HepG2 (cell line): Measurements from ENCODE around the gene SPOP. TPM values are rescaled to one million over a fixed set of nuclear protein-coding genes. Genes with fewer than 3 reads are reported as not detected.

ENCODE experiments used
- ATRX ChIP-seq: sonication (generic); formaldehyde crosslinking; IDR thresholded peaks from 2 replicates; pipeline ENCODE4 v1.4.0; 2020; ENCODE audit warnings: missing genetic modification reagents, borderline replicate concordance
- CC2D1A ChIP-seq: sonication (generic); formaldehyde crosslinking; IDR thresholded peaks from 2 replicates; pipeline ENCODE4 v1.8.1; 2023; ENCODE audit warnings: mild to moderate bottlenecking, missing genetic modification reagents
- DNMT3B ChIP-seq: conservative IDR thresholded peaks from 2 replicates; pipeline ENCODE4 v1.6.1; 2016; ENCODE audit warnings: missing biosample characterization, control low read depth
- EEA1 ChIP-seq: sonication (generic); formaldehyde crosslinking; IDR thresholded peaks from 2 replicates; pipeline ENCODE4 v1.5.1; 2020; ENCODE audit warnings: mild to moderate bottlenecking, missing genetic modification reagents, borderline replicate concordance
- HNF4A ChIP-seq: sonication (generic); formaldehyde crosslinking; IDR thresholded peaks from 2 replicates; pipeline ENCODE4 v1.4.0; 2020; ENCODE audit warnings: missing genetic modification reagents
- HNF4G ChIP-seq, 2 experiments: sonication (generic) in 1 of 2; formaldehyde crosslinking in 1 of 2; IDR thresholded peaks; 2 replicates each; pipeline versions ENCODE4 v1.4.0 to v1.6.1; 2011 to 2020; ENCODE audit warnings: borderline replicate concordance in 2 of 2, low read depth in 2 of 2, mild to moderate bottlenecking in 2 of 2, low read length in 1 of 2, missing genetic modification reagents in 1 of 2, moderate library complexity in 1 of 2
- KIAA2018 ChIP-seq: sonication (generic); formaldehyde crosslinking; IDR thresholded peaks from 2 replicates; pipeline ENCODE4 v1.5.0; 2020; ENCODE audit warnings: mild to moderate bottlenecking, missing genetic modification reagents, borderline replicate concordance
- PRDM10 ChIP-seq: sonication (generic); formaldehyde crosslinking; IDR thresholded peaks from 2 replicates; pipeline ENCODE4 v1.4.0; 2020; ENCODE audit warnings: low read depth, missing genetic modification reagents
- SPEN ChIP-seq: sonication (generic); formaldehyde crosslinking; IDR thresholded peaks from 2 replicates; pipeline ENCODE4 v1.5.1; 2020; ENCODE audit warnings: low read depth, mild to moderate bottlenecking, missing genetic modification reagents
- SYNCRIP ChIP-seq: fragments of 200-400 bp; formaldehyde crosslinking; IDR thresholded peaks from 2 replicates; pipeline ENCODE4 v1.6.1; 2018; ENCODE audit warnings: mild to moderate bottlenecking, low read depth, low read length; ENCODE audit not compliant: insufficient read depth
- ZNF264 ChIP-seq: sonication (generic); formaldehyde crosslinking; IDR thresholded peaks from 2 replicates; pipeline ENCODE4 v1.4.0; 2020; ENCODE audit warnings: missing genetic modification reagents
- ZNF768 ChIP-seq: sonication (generic); formaldehyde crosslinking; IDR thresholded peaks from 2 replicates; pipeline ENCODE4 v1.4.0; 2020; ENCODE audit warnings: missing genetic modification reagents
- polyA plus RNA-seq, 8 experiments: library from polyadenylated mRNA; depleted of rRNA in 3 of 8; stranded (reverse) in 7 of 8; unstranded in 1 of 8; fragments of >200 nt; fragmentation: Illumina TruSeq in 4 of 8; extraction: Trizol in 4 of 8; gene quantifications; 2 replicates each; pipeline versions ENCODE4 v1.2.1 to v1.2.3, GENCODE V29; 2011 to 2016; ENCODE audit warnings: low read depth in 4 of 8, missing spikeins in 1 of 8, mixed read lengths in 1 of 8; ENCODE audit not compliant: insufficient read depth in 1 of 8
- total RNA-seq, 5 experiments: library from RNA; depleted of rRNA; stranded (reverse); fragments of >200 nt; fragmentation: Illumina TruSeq; extraction: Trizol; gene quantifications; 2 replicates each; pipeline ENCODE4 v1.2.3, GENCODE V29; 2016; ENCODE audit warnings: low read depth in 1 of 5

The SPOP gene
- total and polyA plus RNA-seq, 2 of the 13 experiments (the other 11 are each of a cell fraction or from before 2014, with no cell fraction given): 52.8 to 60.8 TPM

DNA sequence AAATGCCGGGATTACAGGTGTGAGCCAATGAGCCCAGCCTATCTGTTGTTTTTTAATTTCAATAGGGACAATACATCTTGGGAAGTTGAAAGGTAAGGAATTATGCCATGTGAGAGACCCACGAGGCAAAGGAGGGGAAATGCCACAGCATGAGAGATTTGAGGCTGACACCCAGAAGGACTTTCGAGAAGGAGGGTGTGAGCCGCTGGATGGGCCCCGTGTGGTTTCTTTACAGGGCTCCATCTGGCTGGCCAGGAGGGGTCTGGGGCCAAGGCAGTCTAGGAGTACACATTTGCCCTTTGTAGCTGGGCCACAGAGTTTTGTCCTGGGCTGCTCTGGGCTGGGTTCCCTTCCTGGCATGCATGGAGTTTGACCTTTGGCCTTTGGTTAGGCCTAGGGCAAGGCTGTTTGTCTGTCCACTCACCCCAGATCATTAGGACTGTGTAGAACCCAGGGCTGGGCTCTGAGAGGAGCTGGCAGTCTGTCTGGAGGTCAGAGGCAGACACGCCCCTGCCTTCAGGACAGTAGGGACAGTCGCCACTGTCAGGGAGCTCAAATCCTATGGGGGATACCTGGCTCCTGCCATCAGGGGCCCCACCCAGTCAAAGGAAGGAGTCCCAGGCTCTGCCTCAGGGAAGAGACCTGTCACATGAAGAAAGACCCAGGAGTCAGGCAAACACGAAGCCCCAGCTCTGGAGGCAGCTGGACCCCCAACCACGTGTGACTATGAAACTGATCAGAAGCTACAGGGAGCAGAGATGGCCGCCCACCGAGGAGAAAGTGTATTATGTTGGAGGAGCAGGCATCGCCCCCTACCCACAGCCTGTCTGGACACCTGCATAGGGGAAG, 126.5 kb downstream of the SPOP start (continued):
- no peak for TF ChIP-seq DNMT3B (CRISPR knock-in tag)
- TF ChIP-seq HNF4G (IDR thresholded peaks at IDR 0.05; ENCODE audit: borderline replicate concordance, low read depth, low read length): peak; percentile 33; the same call in 1 of the 2 replicates
- TF ChIP-seq HNF4G (CRISPR knock-in tag; IDR thresholded peaks at IDR 0.05; ENCODE audit: borderline replicate concordance, low read depth): no peak
- TF ChIP-seq PRDM10 (CRISPR knock-in tag): no peak
- TF ChIP-seq KIAA2018: no peak
- no peak for TF ChIP-seq ATRX
- 0 out of 2 replicates have a peak, but pooled peaks have one; percentile 11 for TF ChIP-seq SPEN
- no peak for TF ChIP-seq ZNF264 (CRISPR knock-in tag)
- no peak for TF ChIP-seq SYNCRIP
- TF ChIP-seq HNF4A: peak; percentile 55
- peak; percentile 14; the same call in 1 of the 2 replicates for TF ChIP-seq ZNF768
- 0 out of 2 replicates have a peak, but pooled peaks have one; percentile 16 for TF ChIP-seq EEA1
- no peak for TF ChIP-seq CC2D1A (CRISPR knock-in tag)
